Adrenal gland (tissue), 5 donors: ENCODE measurements around the gene RASSF4.

Source experiments
- POLR2A ChIP-seq, 2 donors: fragments of 450-650 bp; IDR thresholded peaks; one replicate each; pipeline ENCODE4 v1.6.1; 2017; ENCODE audit warnings: antibody characterized with exemption in 2 of 2, mild to moderate bottlenecking in 2 of 2, moderate library complexity in 1 of 2
- TF ChIP-seq, protein P1 (sequence below), 6 experiments: fragments of 450-650 bp in 4 of 6; fragments of 200-600 bp in 2 of 6; sonication (generic) in 1 of 6; IDR thresholded peaks; 1 replicate in 5 of 6; 2 replicates in 1 of 6; pipeline versions ENCODE4 v1.5.1 to v1.8.0; 2016 to 2021; ENCODE audit warnings: antibody characterized with exemption in 6 of 6, mild to moderate bottlenecking in 2 of 6, moderate library complexity in 1 of 6
- donor health status: DM: no; HTN: no; CAD: no.

DNA sequence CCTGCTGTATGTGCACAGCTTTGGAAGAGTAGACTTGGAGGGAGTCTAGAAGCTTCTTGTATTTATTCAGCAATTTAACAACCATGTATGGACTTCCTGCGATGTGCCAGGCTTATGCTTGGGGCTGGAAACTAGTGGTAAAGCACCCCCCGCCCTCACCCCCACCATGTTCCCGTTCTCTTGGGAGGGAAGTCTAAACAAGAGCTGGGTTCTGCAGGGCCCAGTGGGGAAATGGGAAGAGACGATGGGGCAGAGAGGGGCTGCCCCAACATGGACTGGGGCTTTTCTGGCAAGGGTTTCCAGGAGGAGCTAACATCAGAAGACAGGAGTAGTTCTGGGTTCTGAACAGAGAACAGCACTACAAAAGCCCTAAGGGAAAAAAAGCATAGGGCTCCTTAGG, 8.0 kb downstream of the RASSF4 start:
- TF ChIP-seq POLR2A (IDR thresholded peaks at IDR 0.05) = no peak
- TF ChIP-seq, protein P1, sequence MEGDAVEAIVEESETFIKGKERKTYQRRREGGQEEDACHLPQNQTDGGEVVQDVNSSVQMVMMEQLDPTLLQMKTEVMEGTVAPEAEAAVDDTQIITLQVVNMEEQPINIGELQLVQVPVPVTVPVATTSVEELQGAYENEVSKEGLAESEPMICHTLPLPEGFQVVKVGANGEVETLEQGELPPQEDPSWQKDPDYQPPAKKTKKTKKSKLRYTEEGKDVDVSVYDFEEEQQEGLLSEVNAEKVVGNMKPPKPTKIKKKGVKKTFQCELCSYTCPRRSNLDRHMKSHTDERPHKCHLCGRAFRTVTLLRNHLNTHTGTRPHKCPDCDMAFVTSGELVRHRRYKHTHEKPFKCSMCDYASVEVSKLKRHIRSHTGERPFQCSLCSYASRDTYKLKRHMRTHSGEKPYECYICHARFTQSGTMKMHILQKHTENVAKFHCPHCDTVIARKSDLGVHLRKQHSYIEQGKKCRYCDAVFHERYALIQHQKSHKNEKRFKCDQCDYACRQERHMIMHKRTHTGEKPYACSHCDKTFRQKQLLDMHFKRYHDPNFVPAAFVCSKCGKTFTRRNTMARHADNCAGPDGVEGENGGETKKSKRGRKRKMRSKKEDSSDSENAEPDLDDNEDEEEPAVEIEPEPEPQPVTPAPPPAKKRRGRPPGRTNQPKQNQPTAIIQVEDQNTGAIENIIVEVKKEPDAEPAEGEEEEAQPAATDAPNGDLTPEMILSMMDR (IDR thresholded peaks at IDR 0.05) = no peak
